Hepatocyte (in vitro differentiated cells): ENCODE results near the gene SOCS2. TPM values are rescaled to one million over a fixed set of nuclear protein-coding genes. Genes with fewer than 3 reads are reported as not detected.

Source experiments
- DNase-seq: peaks from one replicate; pipeline ENCODE4 v3.0.0-alpha.2; 2016; ENCODE audit warnings: low spot score
- H2AFZ ChIP-seq: fragments of 200-600 bp; sonication (generic); 2 replicates; pipeline ENCODE4 v1.6.0; 2016; ENCODE audit warnings: antibody characterized with exemption, mild to moderate bottlenecking
- H3K27ac ChIP-seq: fragments of 200-600 bp; sonication (generic); 2 replicates; pipeline ENCODE4 v1.5.1; 2016; ENCODE audit warnings: mild to moderate bottlenecking
- H3K27me3 ChIP-seq: fragments of 200-600 bp; sonication (generic); 2 replicates; pipeline ENCODE4 v1.6.1; 2016
- H3K36me3 ChIP-seq: fragments of 200-600 bp; sonication (generic); replicated peaks from 2 replicates; pipeline ENCODE4 v1.5.1; 2016; ENCODE audit warnings: low read depth; ENCODE audit not compliant: insufficient read depth
- H3K4me1 ChIP-seq: fragments of 200-600 bp; sonication (generic); 2 replicates; pipeline ENCODE4 v1.5.1; 2016; ENCODE audit warnings: mild to moderate bottlenecking, moderate library complexity; ENCODE audit not compliant: insufficient read depth
- H3K4me2 ChIP-seq: fragments of 200-600 bp; sonication (generic); 2 replicates; pipeline ENCODE4 v1.6.0; 2016
- H3K4me3 ChIP-seq: fragments of 200-600 bp; sonication (generic); 2 replicates; pipeline ENCODE4 v1.5.1; 2016; ENCODE audit warnings: mild to moderate bottlenecking
- H3K79me2 ChIP-seq: fragments of 200-600 bp; sonication (generic); 2 replicates; pipeline ENCODE4 v1.6.0; 2017; ENCODE audit warnings: mild to moderate bottlenecking
- H3K9me2 ChIP-seq: fragments of 200-600 bp; sonication (generic); replicated peaks from 2 replicates; pipeline ENCODE4 v1.6.0; 2017; ENCODE audit warnings: mild to moderate bottlenecking; ENCODE audit not compliant: insufficient read depth
- H3K9me3 ChIP-seq: fragments of 200-600 bp; sonication (generic); 2 replicates; pipeline ENCODE4 v1.5.1; 2016; ENCODE audit warnings: low read depth, mild to moderate bottlenecking
- H4K20me1 ChIP-seq: fragments of 200-600 bp; sonication (generic); 2 replicates; pipeline ENCODE4 v1.6.0; 2016; ENCODE audit warnings: mild to moderate bottlenecking; ENCODE audit not compliant: insufficient read depth, poor library complexity, severe bottlenecking
- CTCF ChIP-seq: fragments of 200-600 bp; sonication (generic); IDR thresholded peaks from 2 replicates; pipeline ENCODE4 v1.5.1; 2016; ENCODE audit warnings: antibody characterized with exemption, mild to moderate bottlenecking; ENCODE audit not compliant: poor library complexity
- EZH2 ChIP-seq: fragments of 200-600 bp; sonication (generic); IDR thresholded peaks from 2 replicates; pipeline ENCODE4 v1.6.1; 2016; ENCODE audit warnings: antibody characterized with exemption, mild to moderate bottlenecking, borderline replicate concordance
- EZH2phosphoT487 ChIP-seq: fragments of 200-600 bp; sonication (generic); IDR thresholded peaks from one replicate; pipeline ENCODE4 v1.6.1; 2018; ENCODE audit warnings: antibody characterized with exemption, mild to moderate bottlenecking, low read depth, moderate library complexity; ENCODE audit not compliant: unreplicated experiment, severe bottlenecking
- WGBS: methylation state at CpG from one replicate; pipeline ENCODE4 v1.1.6; 2016; ENCODE audit warnings: low lambda C conversion rate; ENCODE audit errors: missing lambda C conversion rate; 5-methylcytosine and 5-hydroxymethylcytosine counted together
- polyA plus RNA-seq: library from polyadenylated mRNA; unstranded; fragments of >200 nt; fragmentation: Nextera tagmentation; extraction: Ambion mirVana; gene quantifications from 2 replicates; pipeline ENCODE4 v1.2.1, GENCODE V29; 2016
- total RNA-seq: library from RNA; depleted of rRNA; stranded (reverse); fragments of >200 nt; gene quantifications from 2 replicates; pipeline ENCODE4 v1.2.3, GENCODE V29; 2014

Gene SOCS2
- 26.2 and 33.4 TPM in 2 replicates for total RNA-seq
- polyA plus RNA-seq = 30.9 and 38.6 TPM in 2 replicates

- peaks cover 27% of the 10 kb centered on the region for H3K79me2 ChIP-seq
- peaks cover 14% of the 10 kb centered on the region for H3K27me3 ChIP-seq
- no peaks in the 10 kb centered on the region for H3K9me3 ChIP-seq
- peak within 1 kb of the TSS; percentile 86 for H3K27ac ChIP-seq
- peak; percentile 63 for DNase-seq
- WGBS = 2% methylated on average over 44 of the region's 59 CpGs
- no peak for TF ChIP-seq EZH2phosphoT487
- no peak for TF ChIP-seq EZH2
- no peak for TF ChIP-seq CTCF
- H2AFZ ChIP-seq = peak within 1 kb of the TSS; percentile 85
- peaks cover 12% of the 10 kb centered on the region for H3K4me1 ChIP-seq
- peak within 1 kb of the TSS; percentile 88 for H3K4me3 ChIP-seq
- no peaks in the 10 kb centered on the region for H3K9me2 ChIP-seq
- H4K20me1 ChIP-seq = no peaks in the 10 kb centered on the region
- H3K36me3 ChIP-seq = no peaks in the 10 kb centered on the region
- H3K4me2 ChIP-seq = peak within 1 kb of the TSS; percentile 100
These were observed at the start of gene SOCS2 for GRCh38 chr12:93571925-93572711. Gene SOCS2 (plus strand): TSS chr12:93572675. CDS start chr12:93572898, 223 bp downstream.

GRCh38 chr12:93524386-93525133 lies 47.9 kb upstream of the SOCS2 start:
- 69% methylated on average over 10 of the region's 10 CpGs for WGBS
- H3K4me3 ChIP-seq = no peak overlapping the region
- no peaks in the 10 kb centered on the region for H3K79me2 ChIP-seq
- no peak overlapping the region for H3K4me2 ChIP-seq
- no peak overlapping the region for H2AFZ ChIP-seq
- no peaks in the 10 kb centered on the region for H3K9me3 ChIP-seq
- DNase-seq = no peak
- H3K27ac ChIP-seq = no peak overlapping the region
- TF ChIP-seq EZH2 = no peak
- no peak for TF ChIP-seq EZH2phosphoT487
- TF ChIP-seq CTCF = no peak
- H3K27me3 ChIP-seq = no peaks in the 10 kb centered on the region
- no peaks in the 10 kb centered on the region for H4K20me1 ChIP-seq
- no peaks in the 10 kb centered on the region for H3K36me3 ChIP-seq
- peaks cover 4% of the 10 kb centered on the region for H3K4me1 ChIP-seq
- H3K9me2 ChIP-seq = no peaks in the 10 kb centered on the region

GRCh38 chr12:93526786-93527428 lies 45.6 kb upstream of the SOCS2 start:
- 30% methylated on average over 4 of the region's 4 CpGs for WGBS
- Histone ChIP-seq H3K79me2 (no peaks in the 10 kb centered on the region), H2AFZ (no peak overlapping the region), H3K9me2 (no peaks in the 10 kb centered on the region), H3K4me1 (peaks cover 4% of the 10 kb centered on the region), H3K27me3 (no peaks in the 10 kb centered on the region), H3K36me3 (no peaks in the 10 kb centered on the region), H4K20me1 (no peaks in the 10 kb centered on the region), H3K4me2 (peak overlapping the region; percentile 48), H3K4me3 (no peak overlapping the region), H3K9me3 (no peaks in the 10 kb centered on the region), H3K27ac (peak overlapping the region; percentile 54)
- TF ChIP-seq EZH2phosphoT487 = no peak
- no peak for TF ChIP-seq CTCF
- TF ChIP-seq EZH2 = no peak
- DNase-seq = peak; percentile 82
